Measurements from ENCODE around the gene CD274.

DNA sequence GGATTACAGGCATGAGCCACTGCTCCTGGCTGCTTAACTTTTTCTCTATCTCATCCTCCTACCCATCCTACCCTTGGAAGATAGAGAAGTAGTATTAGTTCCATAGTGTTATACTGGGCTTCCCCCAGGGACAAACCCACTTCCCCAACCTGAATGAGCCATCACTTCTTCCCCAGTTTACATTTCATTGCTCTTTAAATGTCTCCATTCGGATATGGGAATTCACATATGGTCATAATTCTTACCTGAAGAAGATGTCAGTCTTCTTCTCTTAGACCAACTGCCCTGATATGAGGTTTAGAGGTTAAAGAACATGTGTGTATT lies 1.9 kb downstream of the CD274 start:
- TF ChIP-seq MXI1 (conservative IDR thresholded peaks at IDR 0.05; ENCODE audit: poor library complexity, severe bottlenecking), result no peak
- TF ChIP-seq POLR2AphosphoS5 (IDR thresholded peaks at IDR 0.05), result no peak
- TF ChIP-seq, protein P1, sequence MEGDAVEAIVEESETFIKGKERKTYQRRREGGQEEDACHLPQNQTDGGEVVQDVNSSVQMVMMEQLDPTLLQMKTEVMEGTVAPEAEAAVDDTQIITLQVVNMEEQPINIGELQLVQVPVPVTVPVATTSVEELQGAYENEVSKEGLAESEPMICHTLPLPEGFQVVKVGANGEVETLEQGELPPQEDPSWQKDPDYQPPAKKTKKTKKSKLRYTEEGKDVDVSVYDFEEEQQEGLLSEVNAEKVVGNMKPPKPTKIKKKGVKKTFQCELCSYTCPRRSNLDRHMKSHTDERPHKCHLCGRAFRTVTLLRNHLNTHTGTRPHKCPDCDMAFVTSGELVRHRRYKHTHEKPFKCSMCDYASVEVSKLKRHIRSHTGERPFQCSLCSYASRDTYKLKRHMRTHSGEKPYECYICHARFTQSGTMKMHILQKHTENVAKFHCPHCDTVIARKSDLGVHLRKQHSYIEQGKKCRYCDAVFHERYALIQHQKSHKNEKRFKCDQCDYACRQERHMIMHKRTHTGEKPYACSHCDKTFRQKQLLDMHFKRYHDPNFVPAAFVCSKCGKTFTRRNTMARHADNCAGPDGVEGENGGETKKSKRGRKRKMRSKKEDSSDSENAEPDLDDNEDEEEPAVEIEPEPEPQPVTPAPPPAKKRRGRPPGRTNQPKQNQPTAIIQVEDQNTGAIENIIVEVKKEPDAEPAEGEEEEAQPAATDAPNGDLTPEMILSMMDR (IDR thresholded peaks at IDR 0.05; ENCODE audit: poor library complexity, severe bottlenecking), result no peak
- TF ChIP-seq, protein P2, sequence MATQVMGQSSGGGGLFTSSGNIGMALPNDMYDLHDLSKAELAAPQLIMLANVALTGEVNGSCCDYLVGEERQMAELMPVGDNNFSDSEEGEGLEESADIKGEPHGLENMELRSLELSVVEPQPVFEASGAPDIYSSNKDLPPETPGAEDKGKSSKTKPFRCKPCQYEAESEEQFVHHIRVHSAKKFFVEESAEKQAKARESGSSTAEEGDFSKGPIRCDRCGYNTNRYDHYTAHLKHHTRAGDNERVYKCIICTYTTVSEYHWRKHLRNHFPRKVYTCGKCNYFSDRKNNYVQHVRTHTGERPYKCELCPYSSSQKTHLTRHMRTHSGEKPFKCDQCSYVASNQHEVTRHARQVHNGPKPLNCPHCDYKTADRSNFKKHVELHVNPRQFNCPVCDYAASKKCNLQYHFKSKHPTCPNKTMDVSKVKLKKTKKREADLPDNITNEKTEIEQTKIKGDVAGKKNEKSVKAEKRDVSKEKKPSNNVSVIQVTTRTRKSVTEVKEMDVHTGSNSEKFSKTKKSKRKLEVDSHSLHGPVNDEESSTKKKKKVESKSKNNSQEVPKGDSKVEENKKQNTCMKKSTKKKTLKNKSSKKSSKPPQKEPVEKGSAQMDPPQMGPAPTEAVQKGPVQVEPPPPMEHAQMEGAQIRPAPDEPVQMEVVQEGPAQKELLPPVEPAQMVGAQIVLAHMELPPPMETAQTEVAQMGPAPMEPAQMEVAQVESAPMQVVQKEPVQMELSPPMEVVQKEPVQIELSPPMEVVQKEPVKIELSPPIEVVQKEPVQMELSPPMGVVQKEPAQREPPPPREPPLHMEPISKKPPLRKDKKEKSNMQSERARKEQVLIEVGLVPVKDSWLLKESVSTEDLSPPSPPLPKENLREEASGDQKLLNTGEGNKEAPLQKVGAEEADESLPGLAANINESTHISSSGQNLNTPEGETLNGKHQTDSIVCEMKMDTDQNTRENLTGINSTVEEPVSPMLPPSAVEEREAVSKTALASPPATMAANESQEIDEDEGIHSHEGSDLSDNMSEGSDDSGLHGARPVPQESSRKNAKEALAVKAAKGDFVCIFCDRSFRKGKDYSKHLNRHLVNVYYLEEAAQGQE (IDR thresholded peaks at IDR 0.05; ENCODE audit: borderline replicate concordance), result no peak

Measured in neural cell (in vitro differentiated cells).